ENCODE results near the gene PRKCH.
"Not testable (repeated sequence)": the region's sequence is repeated elsewhere in the genome, so short reads cannot be mapped to it uniquely, and the experiment has no call there.

Gene PRKCH

GRCh38 chr14:61396694-61397093 is 75.3 kb downstream of the PRKCH start:
- DNase-seq: no peak

GRCh38 chr14:61397615-61398014 is 76.2 kb downstream of the PRKCH start:
- no peak for DNase-seq

GRCh38 chr14:61398221-61398620 is 76.8 kb downstream of the PRKCH start:
- DNase-seq: no peak

- DNase-seq: no peak
These were observed 78.0 kb downstream of the PRKCH start for GRCh38 chr14:61399365-61399764.

GRCh38 chr14:61401461-61401860 is 80.1 kb downstream of the PRKCH start:
- no peak for DNase-seq

GRCh38 chr14:61403411-61403810 is 82.0 kb downstream of the PRKCH start:
- DNase-seq: peak in 1 of 2 donors; percentile 23

GRCh38 chr14:61404637-61405036 is 83.3 kb downstream of the PRKCH start:
- no peak for DNase-seq

GRCh38 chr14:61406198-61406597 is 84.8 kb downstream of the PRKCH start:
- DNase-seq: no peak

- DNase-seq: peak; percentile 58
These were observed 85.3 kb downstream of the PRKCH start for GRCh38 chr14:61406675-61407074.

- DNase-seq: no peak
These were observed 87.1 kb downstream of the PRKCH start for GRCh38 chr14:61408498-61408897.

GRCh38 chr14:61409782-61410181 is 88.4 kb downstream of the PRKCH start:
- DNase-seq: no peak

- not testable (repeated sequence) for DNase-seq
These were observed 94.6 kb downstream of the PRKCH start for GRCh38 chr14:61415934-61416333.

GRCh38 chr14:61416591-61416990 is 95.2 kb downstream of the PRKCH start:
- DNase-seq: no peak

- no peak for DNase-seq
These were observed 95.8 kb downstream of the PRKCH start for GRCh38 chr14:61417141-61417540.

GRCh38 chr14:61417883-61418455 is 96.6 kb downstream of the PRKCH start:
- no peak for DNase-seq

- no peak for DNase-seq
These were observed 97.4 kb downstream of the PRKCH start for GRCh38 chr14:61418746-61419145.

GRCh38 chr14:61419201-61419600 is 97.8 kb downstream of the PRKCH start:
- no peak for DNase-seq

- DNase-seq: peak; percentile 36 to 50
These were observed 98.9 kb downstream of the PRKCH start for GRCh38 chr14:61420326-61420725.

- no peak for DNase-seq
These were observed 100.0 kb downstream of the PRKCH start for GRCh38 chr14:61421212-61421923.

GRCh38 chr14:61426048-61426447 is 104.7 kb downstream of the PRKCH start:
- no peak for DNase-seq

- no peak for DNase-seq
These were observed 106.9 kb downstream of the PRKCH start for GRCh38 chr14:61428261-61428660.

- DNase-seq: no peak
These were observed 107.9 kb downstream of the PRKCH start for GRCh38 chr14:61429316-61429715.

- no peak for DNase-seq
These were observed 108.8 kb downstream of the PRKCH start for GRCh38 chr14:61430066-61430757.

- DNase-seq: no peak
These were observed 111.8 kb downstream of the PRKCH start for GRCh38 chr14:61433169-61433568.

Data from activated CD4-positive, alpha-beta T cell treated with anti-CD3 and anti-CD28 coated beads for 4 hours (primary cell).